Activated B cell treated with CpG ODN at 0.5 μM for 24 hours (primary cell): ENCODE measurements around the gene MTA2. TPM values are rescaled to one million over a fixed set of nuclear protein-coding genes. Genes with fewer than 3 reads are reported as not detected.
A peak's percentile ranks its signal among the peaks of the same experiment; 100 is the strongest.

Source experiments
- ATAC-seq: fragments of 200-7000 bp; cut with Tn5 transposase; one replicate; pipeline ENCODE4 v1.10.0; 2021; ENCODE audit warnings: low read depth, mild to moderate bottlenecking, moderate library complexity
- CTCF ChIA-PET: fragments of 350-600 bp; sonication (Branson Sonifier 250); formaldehyde crosslinking; loops from one replicate; lab custom pipeline; 2021; ENCODE audit warnings: antibody characterized with exemption; lab: Charles Lee
- POLR2A ChIA-PET: fragments of 350-600 bp; sonication (Branson Sonifier 250); formaldehyde crosslinking; loops from one replicate; lab custom pipeline; 2021; ENCODE audit warnings: antibody characterized with exemption; lab: Charles Lee
- DNase-seq: peaks from one replicate; pipeline ENCODE4 v3.0.0; 2022
- H3K27ac Mint-ChIP-seq: one replicate; pipeline ENCODE4 v1.8.0; 2020; ENCODE audit warnings: mixed read lengths
- H3K27me3 Mint-ChIP-seq: one replicate; pipeline ENCODE4 v1.8.0; 2021; ENCODE audit warnings: mixed read lengths
- H3K36me3 Mint-ChIP-seq: one replicate; pipeline ENCODE4 v1.8.0; 2021; ENCODE audit warnings: low read depth, mixed read lengths
- H3K4me1 Mint-ChIP-seq: one replicate; pipeline ENCODE4 v1.8.0; 2021; ENCODE audit warnings: mixed read lengths
- H3K4me3 Mint-ChIP-seq: one replicate; pipeline ENCODE4 v1.8.0; 2020; ENCODE audit warnings: mild to moderate bottlenecking, mixed read lengths
- H3K9me3 Mint-ChIP-seq: one replicate; pipeline ENCODE4 v1.8.0; 2020; ENCODE audit warnings: mixed read lengths
- CTCF ChIP-seq: fragments of 200-600 bp; IDR thresholded peaks from one replicate; pipeline ENCODE4 v1.8.0; 2022; ENCODE audit warnings: antibody characterized with exemption, mild to moderate bottlenecking
- intact Hi-C: fragments of 100-400 bp; cut with micrococcal nuclease; formaldehyde crosslinking; loops from one replicate; pipeline ENCODE4 v1.15.1; 2024
- total RNA-seq: library from RNA; stranded (reverse); gene quantifications from 2 replicates; pipeline ENCODE4 v1.2.3, GENCODE V29; 2022

Gene MTA2
- total RNA-seq, 1 donor from 2014 or later = 175 TPM

DNA sequence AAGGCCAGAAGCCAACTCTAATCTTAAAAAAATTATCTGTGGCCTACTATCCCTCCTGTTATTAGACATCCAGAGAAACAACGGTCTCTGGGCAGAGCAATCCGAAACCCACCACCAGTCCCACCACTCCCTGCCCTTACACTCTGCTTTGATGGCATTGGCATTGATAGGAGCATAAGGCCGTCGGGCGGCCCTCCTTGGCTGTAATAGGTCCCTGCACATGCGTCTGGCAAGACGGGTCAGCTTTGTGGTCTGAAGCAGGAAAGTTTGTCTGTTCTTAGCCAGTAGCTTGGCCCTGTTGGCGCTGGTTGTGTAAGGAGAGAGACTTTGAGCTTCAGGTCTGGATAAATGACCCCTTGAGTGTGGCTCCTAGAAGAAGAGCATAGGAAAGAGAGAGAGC lies 6.5 kb downstream of the MTA2 start:
- DNase-seq (no peak), ATAC-seq (no peak)
- TF ChIP-seq CTCF = no peak
- H3K36me3 Mint-ChIP-seq = peaks cover 86% of the 10 kb centered on the region
- H3K27me3 Mint-ChIP-seq = no peaks in the 10 kb centered on the region
- peaks cover 69% of the 10 kb centered on the region for H3K4me1 Mint-ChIP-seq
- intact Hi-C loops = no loop called here
- ChIA-PET POLR2A (interaction anchor here (0.5 to 1.9 kb wide), 7 partner anchors 21 to 134 kb away, joined by 3 to 7 read pairs (median 4); partner anchors contain the start of genes B3GAT3, C11orf98, CSKMT and EEF1G), CTCF (interaction anchor here (0.6 kb wide), 1 partner anchor 210 kb away, joined by 3 read pairs; the partner anchor contains the start of gene NXF1)
- peaks cover 2% of the 10 kb centered on the region for H3K9me3 Mint-ChIP-seq
- no peak overlapping the region for H3K4me3 Mint-ChIP-seq
- H3K27ac Mint-ChIP-seq = no peak overlapping the region

- ATAC-seq (peak; percentile 8), DNase-seq (no peak)
- H3K27me3 Mint-ChIP-seq = no peaks in the 10 kb centered on the region
- H3K9me3 Mint-ChIP-seq = no peaks in the 10 kb centered on the region
- peak overlapping the region; percentile 70 for H3K4me3 Mint-ChIP-seq
- POLR2A ChIA-PET = interaction anchor here (0.6 to 4.5 kb wide), 14 partner anchors 9 to 287 kb away, joined by 3 to 246 read pairs (median 63); partner anchors contain the start of genes AHNAK, B3GAT3, BSCL2 and C11orf98
- peaks cover 60% of the 10 kb centered on the region for H3K4me1 Mint-ChIP-seq
- intact Hi-C loops = loop anchor here (1.0 to 5.0 kb wide), 2 partner anchors 101 to 269 kb away; no protein-coding TSS in a partner anchor
- no peak for TF ChIP-seq CTCF
- CTCF ChIA-PET = interaction anchor here (0.9 to 3.7 kb wide), 11 partner anchors 7 to 193 kb away, joined by 3 to 23 read pairs (median 12); partner anchors contain the start of genes B3GAT3, C11orf98, CSKMT and EML3
- H3K27ac Mint-ChIP-seq = peak overlapping the region; percentile 81
- H3K36me3 Mint-ChIP-seq = peaks cover 76% of the 10 kb centered on the region
Measured at GRCh38 chr11:62593434-62594044, 8.1 kb downstream of the MTA2 start.

DNA sequence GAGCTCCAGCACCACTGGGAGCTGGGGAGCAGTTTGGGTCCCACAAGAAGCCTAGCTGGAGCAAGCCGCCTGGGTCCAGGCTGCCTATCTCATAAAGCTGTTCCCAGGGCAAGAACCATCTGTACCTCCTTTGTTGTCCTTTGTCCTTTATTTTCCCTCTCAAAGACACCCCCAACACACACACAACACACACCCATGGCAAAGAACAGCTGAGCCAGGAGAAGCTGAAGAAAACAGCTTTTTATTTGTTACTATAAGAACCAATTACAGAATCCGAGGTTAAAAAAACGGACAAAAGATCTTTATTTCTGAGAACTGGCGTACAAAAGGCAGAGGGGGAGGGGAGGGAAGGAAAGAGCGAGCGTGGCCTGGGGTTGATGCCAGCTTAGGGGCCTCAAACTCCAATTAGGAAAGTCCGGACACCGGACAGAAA lies 8.7 kb downstream of the MTA2 start:
- Mint-ChIP-seq H3K4me1 (peaks cover 55% of the 10 kb centered on the region), H3K36me3 (peaks cover 74% of the 10 kb centered on the region), H3K9me3 (no peaks in the 10 kb centered on the region), H3K4me3 (no peak overlapping the region), H3K27me3 (no peaks in the 10 kb centered on the region), H3K27ac (peak overlapping the region; percentile 98)
- intact Hi-C loops = loop anchor here (1.0 to 5.0 kb wide), 2 partner anchors 101 to 269 kb away; no protein-coding TSS in a partner anchor
- no peak for DNase-seq
- ChIA-PET POLR2A (interaction anchor here (0.6 to 4.5 kb wide), 22 partner anchors 10 to 288 kb away, joined by 3 to 246 read pairs (median 42); partner anchors contain the start of genes AHNAK, B3GAT3, BSCL2 and C11orf98), CTCF (interaction anchor here (0.9 to 3.7 kb wide), 11 partner anchors 8 to 169 kb away, joined by 3 to 23 read pairs (median 12); partner anchors contain the start of genes B3GAT3, C11orf98, CSKMT and EML3)
- ATAC-seq = no peak
- TF ChIP-seq CTCF = no peak

GRCh38 chr11:62592146-62592815 lies 9.4 kb downstream of the MTA2 start:
- ChIA-PET CTCF (interaction anchor here (0.6 to 3.7 kb wide), 29 partner anchors 8 to 289 kb away, joined by 3 to 23 read pairs (median 4); partner anchors contain the start of genes B3GAT3, C11orf98, CSKMT and EEF1G), POLR2A (interaction anchor here (0.5 to 4.5 kb wide), 59 partner anchors 10 to 1649 kb away, joined by 3 to 246 read pairs (median 9); partner anchors contain the start of genes AHNAK, B3GAT3, BSCL2 and C11orf98)
- H3K9me3 Mint-ChIP-seq = no peaks in the 10 kb centered on the region
- ATAC-seq (no peak), DNase-seq (no peak)
- peak overlapping the region; percentile 98 for H3K27ac Mint-ChIP-seq
- H3K4me3 Mint-ChIP-seq = peak overlapping the region; percentile 97
- H3K4me1 Mint-ChIP-seq = peaks cover 54% of the 10 kb centered on the region
- H3K27me3 Mint-ChIP-seq = no peaks in the 10 kb centered on the region
- intact Hi-C loops = loop anchor here (5.0 kb wide), 1 partner anchor 270 kb away; no protein-coding TSS in a partner anchor
- TF ChIP-seq CTCF = no peak
- H3K36me3 Mint-ChIP-seq = peaks cover 72% of the 10 kb centered on the region
